Raji (cell line): ENCODE measurements around the gene RIT1.

ENCODE experiments used
- POLR2A ChIP-seq: IDR thresholded peaks from 2 replicates; pipeline ENCODE4 v1.6.1; 2011; ENCODE audit warnings: low read depth, low read length, control low read depth; ENCODE audit not compliant: insufficient read depth

Gene RIT1

DNA sequence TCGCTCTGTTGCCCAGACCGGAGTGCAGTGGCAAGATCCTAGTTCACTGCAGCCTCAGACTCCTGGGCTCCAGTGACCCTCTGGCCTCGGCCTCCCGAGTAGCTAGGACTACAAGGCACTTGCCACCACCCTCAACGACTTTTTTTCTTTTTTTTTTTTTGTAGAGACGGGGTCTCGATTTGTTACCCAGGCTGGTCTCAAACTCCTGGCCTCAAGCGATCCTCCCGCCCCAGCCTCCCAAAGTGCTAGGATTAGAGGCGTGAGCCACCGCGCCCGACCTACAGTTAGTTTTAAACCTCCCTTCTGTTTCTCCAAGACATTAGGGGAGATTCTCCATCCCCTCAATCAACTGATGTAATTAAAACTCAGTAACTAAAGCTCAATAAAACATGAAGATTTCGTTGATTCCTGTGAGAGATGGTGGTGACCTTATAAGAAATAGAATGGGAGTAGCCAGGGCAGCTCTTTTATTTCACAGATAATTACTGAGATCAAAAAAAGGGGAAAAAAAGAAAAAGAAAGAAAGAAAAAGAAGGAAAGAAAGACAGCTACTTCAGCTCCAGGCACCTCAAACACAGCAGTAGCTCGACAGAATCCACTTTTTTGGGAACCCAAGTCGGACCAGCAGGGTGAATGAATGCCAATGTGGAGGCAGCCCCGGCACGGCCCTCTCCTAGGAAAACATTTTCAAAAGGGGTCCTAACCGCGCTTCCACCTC lies 54.7 kb downstream of the RIT1 start:
- no peak for TF ChIP-seq POLR2A

DNA sequence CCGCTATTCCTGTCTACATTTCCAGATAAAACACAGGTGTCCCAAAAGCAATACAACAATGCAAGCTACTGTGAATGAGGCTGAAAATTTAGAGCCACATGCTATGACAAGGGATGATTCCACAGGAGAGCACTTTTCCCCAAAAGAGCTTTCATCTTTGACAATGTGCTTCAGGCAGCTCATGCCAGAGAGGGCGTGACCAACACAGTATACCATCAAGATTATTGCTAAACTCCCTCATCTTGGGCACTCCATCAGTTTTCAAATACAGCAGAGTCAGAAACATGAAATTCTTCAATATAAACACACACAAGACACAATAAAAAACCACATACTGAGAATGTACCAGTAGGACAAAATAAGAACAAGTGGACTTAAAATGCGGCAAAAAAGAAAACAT lies 60.8 kb downstream of the RIT1 start:
- TF ChIP-seq POLR2A, result no peak

DNA sequence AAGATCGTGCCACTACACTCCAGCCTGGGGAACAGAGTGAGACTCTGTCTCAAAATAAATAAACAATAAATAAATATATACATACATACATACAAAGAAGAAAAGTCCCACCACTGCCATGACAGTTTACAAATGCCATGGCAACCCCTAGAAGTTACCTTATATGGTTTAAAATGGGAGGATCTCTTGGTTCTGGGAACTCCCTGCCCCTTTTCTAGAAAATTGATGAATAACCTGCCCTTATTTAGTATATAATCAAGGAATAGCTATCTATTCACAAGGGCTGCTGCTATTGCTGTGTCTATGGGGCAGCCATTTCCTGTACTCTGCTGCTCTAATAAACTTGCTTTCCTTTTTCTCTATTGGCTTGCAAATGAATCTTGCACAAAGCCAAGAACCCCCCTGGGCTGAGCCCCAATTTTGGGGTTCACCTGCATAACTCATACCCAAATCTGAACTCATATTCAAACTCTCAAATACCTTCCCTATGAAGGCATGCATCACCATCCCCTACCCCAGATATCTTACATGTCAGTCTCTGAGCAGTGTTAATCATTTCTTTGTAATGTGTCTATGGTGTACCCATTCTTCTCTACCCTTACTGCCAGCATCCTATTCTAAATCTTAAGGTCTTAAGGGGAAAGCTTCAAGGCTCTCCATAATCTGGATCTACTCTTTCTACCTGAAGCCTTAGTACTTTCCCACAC lies 63.2 kb downstream of the RIT1 start:
- TF ChIP-seq POLR2A, result no peak
